Left lung (tissue), 10 donors: ENCODE results near the gene CCDC154. TPM values are rescaled to one million over a fixed set of nuclear protein-coding genes. Genes with fewer than 3 reads are reported as not detected.

ENCODE experiments used
- ATAC-seq: fragments of 200-7000 bp; cut with Tn5 transposase; one replicate; pipeline ENCODE4 v1.9.1; 2020; ENCODE audit warnings: moderate library complexity
- DNase-seq, 4 donors: peaks; one replicate each; pipeline ENCODE4 v3.0.0-alpha.2; 2013 to 2020
- H3K27ac ChIP-seq, 2 donors: fragments of 200-600 bp; sonication (generic) in 1 of 2; one replicate each; pipeline versions ENCODE4 v1.5.0 to v1.8.0; 2020 to 2021
- H3K27me3 ChIP-seq, 2 donors: fragments of 200-600 bp; sonication (generic) in 1 of 2; one replicate each; pipeline versions ENCODE4 v1.5.0 to v1.8.0; 2020 to 2021
- H3K36me3 ChIP-seq, 2 donors: fragments of 200-600 bp; sonication (generic) in 1 of 2; one replicate each; pipeline versions ENCODE4 v1.5.0 to v1.8.0; 2020 to 2021
- H3K4me1 ChIP-seq, 2 donors: fragments of 200-600 bp; one replicate each; pipeline ENCODE4 v1.8.0; 2021
- H3K4me3 ChIP-seq, 2 donors: fragments of 200-600 bp; sonication (generic) in 1 of 2; one replicate each; pipeline versions ENCODE4 v1.5.0 to v1.8.0; 2020 to 2021; ENCODE audit warnings: mild to moderate bottlenecking in 1 of 2
- H3K9me3 ChIP-seq, 2 donors: fragments of 200-600 bp; sonication (generic) in 1 of 2; one replicate each; pipeline versions ENCODE4 v1.5.0 to v1.8.0; 2020 to 2021
- CTCF ChIP-seq, 2 donors: fragments of 200-600 bp; sonication (generic) in 1 of 2; IDR thresholded peaks; one replicate each; pipeline versions ENCODE4 v1.5.0 to v1.8.0; 2021; ENCODE audit warnings: antibody characterized with exemption in 2 of 2
- intact Hi-C, 2 donors: fragments of 100-400 bp; cut with DNase I; formaldehyde crosslinking; loops; one replicate each; pipeline versions ENCODE4 v1.11.2 to v1.14.2; 2022
- polyA plus RNA-seq, 6 donors: library from polyadenylated mRNA; unstranded; fragments of 120-200 nt; gene quantifications; one replicate each; pipeline ENCODE4 v1.2.1, GENCODE V29; 2013; ENCODE audit not compliant: insufficient read length in 6 of 6
- total RNA-seq, 2 donors: library from RNA; stranded (reverse); fragmentation: NEBNext Ultra II Directional; extraction: Animal tissue kit (Norgen Biotek cat#: 25700); gene quantifications; one replicate each; pipeline ENCODE4 v1.2.1, GENCODE V29; 2021
- donor health status: DM: no; HTN: yes; CAD: no.
- donor health status: DM: no; HTN: no; CAD: no.

Gene CCDC154
- total and polyA plus RNA-seq, 8 donors = 1.5 to 11.8 (median 7.1) TPM

GRCh38 chr16:1448536-1449116, 4.3 kb upstream of the CCDC154 start:
- Histone ChIP-seq H3K9me3 (no peaks in the 10 kb centered on the region), H3K4me3 (no peak overlapping the region), H3K27ac (no peak overlapping the region), H3K4me1 (no peaks in the 10 kb centered on the region), H3K36me3 (peaks cover 0 to 91% of the 10 kb centered on the region in 2 donors), H3K27me3 (no peaks in the 10 kb centered on the region)
- no peak for DNase-seq
- intact Hi-C loops = no loop called here
- TF ChIP-seq CTCF (IDR thresholded peaks at IDR 0.05) = no peak
- no peak for ATAC-seq

- H3K9me3 ChIP-seq = no peaks in the 10 kb centered on the region
- no peaks in the 10 kb centered on the region for H3K27me3 ChIP-seq
- H3K27ac ChIP-seq = no peak overlapping the region
- H3K36me3 ChIP-seq = peaks cover 0 to 84% of the 10 kb centered on the region in 2 donors
- intact Hi-C loops = no loop called here
- TF ChIP-seq CTCF (IDR thresholded peaks at IDR 0.05) = no peak
- ATAC-seq = no peak
- no peak overlapping the region for H3K4me3 ChIP-seq
- DNase-seq = no peak
- H3K4me1 ChIP-seq = no peaks in the 10 kb centered on the region
These were observed 3.6 kb upstream of the CCDC154 start for GRCh38 chr16:1447965-1448364.

GRCh38 chr16:1446296-1447080, 2.1 kb upstream of the CCDC154 start:
- Histone ChIP-seq H3K4me3 (no peak overlapping the region), H3K27me3 (no peaks in the 10 kb centered on the region), H3K27ac (no peak overlapping the region), H3K4me1 (no peaks in the 10 kb centered on the region), H3K36me3 (peaks cover 0 to 70% of the 10 kb centered on the region in 2 donors), H3K9me3 (no peaks in the 10 kb centered on the region)
- ATAC-seq = no peak
- intact Hi-C loops = no loop called here
- DNase-seq = no peak
- no peak for TF ChIP-seq CTCF (IDR thresholded peaks at IDR 0.05)

GRCh38 chr16:1445518-1446203, 1.3 kb upstream of the CCDC154 start:
- Histone ChIP-seq H3K27me3 (no peaks in the 10 kb centered on the region), H3K27ac (no peak overlapping the region), H3K9me3 (no peaks in the 10 kb centered on the region), H3K36me3 (peaks cover 0 to 61% of the 10 kb centered on the region in 2 donors), H3K4me3 (no peak overlapping the region), H3K4me1 (no peaks in the 10 kb centered on the region)
- TF ChIP-seq CTCF (IDR thresholded peaks at IDR 0.05) = no peak
- intact Hi-C loops = no loop called here
- DNase-seq (no peak), ATAC-seq (no peak)
